NCI-H748 (cell line): Measurements from ENCODE around the gene SLC25A18.
"Not testable (repeated sequence)": the region's sequence is repeated elsewhere in the genome, so short reads cannot be mapped to it uniquely, and the experiment has no call there.

Experiments
- DNase-seq: peaks from one replicate; lab custom pipeline; 2025; ENCODE audit not compliant: unreplicated experiment; lab: John Stamatoyannopoulos, UW

The SLC25A18 gene

GRCh38 chr22:17603668-17604067 is 40.4 kb downstream of the SLC25A18 start:
- no peak for DNase-seq

DNA sequence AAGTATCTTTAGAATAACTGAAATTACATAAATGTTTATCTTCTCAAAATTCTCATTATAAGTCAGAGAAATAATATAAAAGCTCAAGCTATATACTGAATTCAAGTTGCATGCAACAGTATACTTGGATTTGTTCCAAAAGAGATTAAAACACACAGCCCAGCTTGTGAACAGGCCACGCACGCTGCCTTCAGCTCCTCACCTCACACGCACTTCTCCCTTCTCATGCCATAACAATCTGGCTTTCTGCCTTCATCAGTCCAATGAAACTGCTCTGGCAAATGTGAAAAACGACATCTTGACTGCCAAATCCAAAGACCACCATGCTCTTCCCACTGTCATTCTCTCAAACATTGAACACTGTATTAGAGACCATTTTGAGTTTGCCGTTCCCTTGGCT is 43.2 kb downstream of the SLC25A18 start:
- no peak for DNase-seq

- no peak for DNase-seq
These were observed 44.7 kb downstream of the SLC25A18 start for GRCh38 chr22:17607891-17608521.

DNA sequence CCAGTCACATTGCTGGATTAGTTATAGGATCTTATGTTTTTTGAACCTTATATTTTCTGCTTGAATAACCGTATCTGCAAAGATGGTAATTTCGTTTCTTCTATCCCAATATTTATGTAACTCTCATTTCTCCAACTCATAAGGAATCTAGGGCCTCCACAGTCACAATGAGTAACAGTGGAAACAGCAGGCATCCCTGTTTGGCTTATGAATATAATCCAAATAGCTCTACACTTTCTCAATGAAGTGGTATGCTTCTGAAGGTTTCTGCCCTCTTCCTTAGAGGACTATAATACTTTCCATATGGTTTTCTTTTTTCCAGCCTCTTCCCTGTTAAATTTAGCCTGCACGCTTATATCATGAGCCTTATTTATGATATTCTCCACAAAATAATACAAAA is 48.8 kb downstream of the SLC25A18 start:
- no peak for DNase-seq

DNA sequence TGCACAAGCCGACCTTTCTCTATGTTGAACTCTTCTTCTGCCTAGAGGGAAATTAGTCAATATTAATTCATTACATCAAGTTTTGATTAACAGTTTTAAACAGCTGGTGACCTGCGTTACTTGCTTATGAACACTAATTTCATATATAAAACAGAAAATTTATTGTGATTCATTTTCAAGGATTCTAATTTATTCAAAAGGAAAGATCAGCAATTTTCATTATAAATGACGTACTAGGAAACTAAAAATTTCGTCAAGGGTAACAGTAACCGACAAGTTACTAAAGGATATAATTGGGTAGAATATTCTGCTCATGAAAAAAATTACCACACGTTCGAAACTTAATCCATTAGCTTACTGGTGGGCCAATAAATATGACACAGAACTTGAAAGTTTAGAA is 50.0 kb downstream of the SLC25A18 start:
- DNase-seq, result no peak

GRCh38 chr22:17627961-17628405 is 64.7 kb downstream of the SLC25A18 start:
- DNase-seq, result no peak

- DNase-seq, result peak; percentile 89
These were observed 65.3 kb downstream of the SLC25A18 start, which contains the start of gene ATP6V1E1 for GRCh38 chr22:17628406-17629172. ATP6V1E1 (minus strand) TSS chr22:17628749; CDS start chr22:17628635, 114 bp downstream.

DNA sequence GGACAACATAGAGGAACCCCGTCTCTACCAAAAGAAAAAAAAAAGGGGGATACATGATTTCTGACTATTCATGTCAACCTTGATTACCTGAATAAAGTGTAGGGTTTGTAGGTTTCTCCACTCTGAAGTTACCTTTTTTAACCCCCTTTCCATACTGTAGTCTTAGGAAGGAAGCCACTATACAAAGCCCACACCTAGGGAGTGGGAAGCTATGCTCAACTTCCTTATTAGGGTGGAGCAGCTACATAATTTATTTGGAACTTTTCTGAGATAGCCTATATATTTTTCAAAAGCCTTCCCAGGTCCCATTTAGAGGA is 65.8 kb downstream of the SLC25A18 start:
- no peak for DNase-seq

DNA sequence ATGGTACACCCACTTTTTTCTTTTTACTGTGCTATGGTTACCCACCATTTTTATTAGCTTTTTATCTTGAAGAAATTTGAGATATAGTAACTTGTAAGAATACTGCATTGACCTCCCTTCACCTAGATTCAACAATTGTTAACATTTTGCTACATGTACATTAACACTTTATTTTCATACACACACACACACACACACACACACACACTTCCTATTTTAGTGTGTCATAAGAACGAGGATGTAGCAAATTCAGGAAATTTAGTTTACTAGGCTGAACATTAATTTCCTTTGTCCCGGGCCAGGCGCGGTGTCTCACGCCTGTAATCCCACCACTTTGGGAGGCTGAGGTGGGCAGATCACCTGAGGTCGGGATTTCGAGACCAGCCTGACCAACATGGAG is 66.3 kb downstream of the SLC25A18 start:
- DNase-seq, result no peak

GRCh38 chr22:17631076-17631565 is 67.8 kb downstream of the SLC25A18 start:
- DNase-seq, result no peak

DNA sequence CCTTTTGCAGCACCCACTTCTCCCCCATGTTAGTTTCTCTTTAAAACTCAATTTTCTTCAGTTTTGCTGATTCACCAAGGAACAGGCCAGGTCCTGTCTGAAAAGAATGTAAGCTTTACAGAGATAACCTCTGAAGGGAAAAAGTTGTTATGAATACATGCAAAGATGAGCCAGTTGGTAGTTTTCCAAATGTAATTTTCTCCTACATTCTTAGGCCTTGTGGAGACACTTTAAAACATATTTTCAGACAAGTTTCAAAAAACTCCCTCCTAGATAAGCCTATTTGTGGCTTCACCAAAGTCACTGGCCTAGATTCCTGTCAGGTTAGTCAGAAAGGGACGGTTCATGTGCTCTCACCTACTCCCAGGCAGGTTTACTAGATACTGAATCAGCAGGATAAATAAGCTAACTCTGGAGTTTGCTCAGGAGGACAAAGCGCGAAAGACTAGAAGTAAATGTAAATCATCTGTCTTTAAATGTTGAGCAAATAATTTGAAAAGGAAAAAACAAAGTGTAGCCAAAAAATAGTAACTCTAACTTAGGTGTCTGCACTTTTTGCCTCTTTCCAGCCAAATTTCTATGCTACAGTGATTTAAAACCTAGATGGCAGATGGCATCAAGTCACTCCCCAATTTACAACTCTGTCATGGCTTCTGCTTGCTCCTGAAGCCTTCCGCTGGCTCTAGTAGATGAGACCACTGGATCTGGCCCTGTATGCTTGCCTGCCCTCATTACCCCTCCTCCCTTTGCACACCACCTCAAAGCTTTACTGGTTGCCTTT is 70.1 kb downstream of the SLC25A18 start:
- no peak for DNase-seq

- no peak for DNase-seq
These were observed 70.7 kb downstream of the SLC25A18 start for GRCh38 chr22:17633998-17634323.

GRCh38 chr22:17634696-17635095 is 71.4 kb downstream of the SLC25A18 start:
- DNase-seq, result no peak

DNA sequence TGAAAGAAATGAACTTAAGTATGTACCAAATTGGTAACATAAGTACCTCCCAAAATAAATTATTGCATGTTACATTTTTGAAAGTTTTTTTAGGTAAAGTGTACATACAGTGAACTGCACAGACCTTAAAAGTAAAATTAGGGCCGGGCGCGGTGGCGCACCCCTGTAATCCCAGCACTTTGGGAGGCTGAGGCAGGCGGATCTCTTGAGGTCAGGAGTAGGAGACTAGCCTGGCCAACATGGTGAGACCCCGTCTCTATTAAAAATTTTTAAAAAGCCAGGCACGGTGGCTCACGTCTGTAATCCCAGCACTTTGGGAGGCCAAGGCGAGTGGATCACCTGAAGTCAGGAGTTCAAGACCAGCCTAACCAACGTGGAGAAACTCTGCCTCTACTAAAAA is 73.6 kb downstream of the SLC25A18 start:
- not testable (repeated sequence) for DNase-seq

GRCh38 chr22:17637490-17638181 is 74.3 kb downstream of the SLC25A18 start:
- DNase-seq, result no peak

- no peak for DNase-seq
These were observed 74.8 kb downstream of the SLC25A18 start for GRCh38 chr22:17638182-17638431.

GRCh38 chr22:17638432-17639246 is 75.3 kb downstream of the SLC25A18 start, which contains the start of gene BCL2L13:
BCL2L13 (plus strand) TSS chr22:17638757; CDS start chr22:17655712, 16,955 bp downstream.
- DNase-seq, result peak; percentile 89

GRCh38 chr22:17639247-17639741 is 76.0 kb downstream of the SLC25A18 start:
- DNase-seq, result peak; percentile 48
